AG08396 (cell line): ENCODE measurements around the gene ZNF532.

Experiments used
- DNase-seq: peaks from one replicate; pipeline ENCODE4 v3.0.0; 2012; ENCODE audit warnings: low spot score, mixed read lengths

The ZNF532 gene

GRCh38 chr18:58870621-58871020, 5.9 kb downstream of the ZNF532 start:
- no peak for DNase-seq

DNA sequence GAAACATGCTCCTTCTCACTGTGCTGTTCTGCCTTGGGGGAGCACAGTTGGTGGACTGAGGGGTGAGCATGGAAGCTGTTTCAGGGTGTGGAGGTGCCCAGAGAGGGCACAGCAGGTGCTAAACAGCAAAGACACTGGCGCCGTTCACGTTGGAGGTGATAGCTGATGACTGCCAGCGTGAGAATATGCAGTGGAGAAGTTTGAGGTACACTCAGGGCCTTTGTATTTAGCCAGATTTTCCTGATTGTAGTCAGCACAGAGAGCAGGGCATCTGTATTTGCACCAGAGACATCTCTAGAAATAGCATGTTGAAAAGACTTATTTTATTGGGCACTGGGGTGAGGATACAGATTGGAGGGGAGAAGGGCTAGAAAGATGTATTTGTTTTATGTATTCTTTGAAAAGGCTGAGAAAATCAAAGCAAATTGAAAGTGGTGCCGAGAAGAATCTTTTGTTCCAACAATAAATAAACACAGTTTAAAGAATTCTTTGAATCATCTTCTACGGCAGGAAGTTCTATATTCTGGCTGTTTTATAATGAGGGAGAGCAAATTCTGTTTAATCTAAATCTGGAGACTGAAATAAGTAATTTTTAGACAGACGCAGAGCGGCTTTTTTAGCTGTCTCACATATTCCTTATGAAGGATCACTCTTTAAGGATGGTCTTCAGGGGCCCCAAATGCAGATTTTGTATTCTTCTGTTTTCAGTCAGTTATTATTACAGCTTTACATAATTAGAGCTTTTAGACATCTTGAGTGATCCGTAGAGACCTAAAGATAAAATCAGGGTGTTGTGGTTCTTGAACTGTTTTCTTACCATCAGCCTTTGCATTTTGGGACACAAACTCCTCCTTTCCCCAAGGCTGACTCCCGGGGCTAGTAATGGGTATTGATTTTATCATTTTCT, 7.1 kb downstream of the ZNF532 start:
- DNase-seq, result no peak

DNA sequence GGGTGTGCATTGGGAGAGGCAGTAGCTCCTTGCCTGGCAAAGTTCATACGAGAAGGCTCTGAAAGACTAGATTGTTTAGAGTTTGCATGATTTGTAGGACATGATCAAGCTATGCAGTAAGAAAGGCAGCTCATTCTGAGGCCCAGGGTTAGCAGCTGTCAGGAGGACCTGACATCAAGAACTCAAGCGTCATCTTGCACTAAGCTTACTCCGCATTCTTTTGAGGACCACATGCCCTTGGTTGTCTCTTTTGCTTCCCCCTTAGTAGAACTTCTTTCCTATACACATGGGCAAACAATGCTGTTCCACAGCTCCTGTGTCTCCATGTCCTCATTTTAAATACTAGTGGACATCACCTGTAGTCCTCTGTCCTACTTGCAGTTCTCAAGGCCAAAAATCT, 14.0 kb downstream of the ZNF532 start:
- no peak for DNase-seq

GRCh38 chr18:58881477-58881876, 16.8 kb downstream of the ZNF532 start:
- no peak for DNase-seq

DNA sequence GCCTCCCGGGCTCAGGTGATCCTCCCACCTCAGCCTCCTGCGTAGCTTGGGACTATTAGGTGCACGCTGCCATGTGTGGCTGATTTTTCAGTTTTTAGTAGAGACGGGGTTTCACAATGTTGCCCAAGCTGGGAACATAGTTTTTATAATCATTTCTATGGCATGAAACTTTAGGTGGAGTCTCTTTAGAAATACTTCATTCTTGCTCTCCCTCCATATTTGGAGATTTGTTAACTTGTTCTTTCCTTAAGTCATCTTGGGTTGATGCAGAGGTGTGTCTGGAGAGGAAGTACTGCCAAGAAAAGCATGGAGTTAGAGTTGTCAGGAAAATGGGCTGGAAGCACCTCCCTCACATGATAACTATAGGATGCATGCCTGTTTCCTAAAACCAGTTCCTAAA, 17.4 kb downstream of the ZNF532 start:
- no peak for DNase-seq

DNA sequence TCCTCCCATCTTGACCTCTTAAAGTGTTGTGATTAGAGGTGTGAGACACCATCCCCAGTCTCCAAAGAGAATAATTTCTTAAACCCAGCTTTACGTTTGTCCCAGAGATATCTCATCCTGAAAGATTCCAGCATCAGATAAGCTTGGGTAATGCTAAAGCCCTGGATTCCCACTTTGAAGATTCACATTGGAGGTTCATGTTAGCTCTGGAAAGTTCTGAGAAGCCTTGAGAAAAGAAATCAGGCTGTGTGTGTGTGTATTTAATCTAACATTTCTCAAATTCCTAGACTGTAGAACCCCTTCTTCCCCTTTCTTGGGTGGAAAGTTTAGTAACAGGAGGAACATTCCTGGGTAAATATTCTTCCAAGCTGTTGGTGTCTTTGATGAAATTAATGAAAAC, 18.0 kb downstream of the ZNF532 start:
- no peak for DNase-seq

GRCh38 chr18:58884680-58885079, 20.0 kb downstream of the ZNF532 start:
- DNase-seq, result no peak

DNA sequence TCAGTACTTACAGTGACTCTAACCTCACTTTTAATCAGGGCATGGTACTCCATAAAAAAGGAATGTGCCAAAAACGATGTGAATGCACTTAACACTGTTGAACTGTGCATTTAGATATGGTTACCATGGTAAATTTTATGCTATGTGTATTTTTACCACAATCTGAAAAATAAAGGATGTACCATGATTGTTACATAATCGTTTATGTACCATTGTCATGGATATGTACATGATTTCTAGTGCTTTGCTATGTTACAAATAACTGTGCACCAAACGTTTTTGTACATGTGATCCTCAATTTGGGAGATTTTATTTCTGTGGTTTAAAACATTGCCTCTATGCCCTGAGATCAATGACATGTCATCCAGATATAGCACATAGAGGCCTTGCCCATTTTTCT, 21.8 kb downstream of the ZNF532 start:
- no peak for DNase-seq

DNA sequence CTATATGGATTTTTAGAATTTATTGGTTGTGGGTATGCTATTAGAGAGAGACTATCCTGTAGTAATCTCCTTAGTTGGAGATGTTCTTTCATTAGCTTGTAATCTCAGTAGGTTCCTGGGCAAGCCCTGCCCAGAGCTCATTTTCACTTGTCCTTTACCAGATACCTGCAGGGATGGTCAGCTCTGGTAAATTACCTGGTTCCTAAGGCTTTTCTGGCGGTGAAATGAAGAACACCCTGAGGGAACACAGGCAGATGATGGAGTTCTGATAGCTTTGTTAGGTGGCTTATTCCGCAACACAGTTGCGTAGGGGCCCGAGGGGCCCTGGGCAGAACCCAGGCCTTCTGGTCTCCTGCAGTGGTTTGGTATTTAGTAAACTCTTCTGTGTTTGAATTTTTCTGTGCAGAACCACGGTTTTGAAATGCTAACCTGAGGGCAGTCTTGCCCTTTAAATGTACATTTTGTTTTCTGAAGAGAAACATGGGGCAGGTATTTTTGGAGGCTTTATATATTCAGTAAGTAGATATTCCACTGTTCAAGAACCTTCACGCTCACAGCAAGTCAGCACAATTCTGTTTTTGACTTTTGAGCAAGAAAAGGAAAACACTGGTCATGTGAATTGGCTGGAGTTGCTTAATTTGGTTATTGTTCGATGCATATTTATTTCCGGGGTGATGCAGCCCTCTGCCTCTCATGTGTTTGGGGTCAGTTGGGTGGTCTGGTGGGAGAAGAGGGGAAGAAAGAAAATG, 22.4 kb downstream of the ZNF532 start:
- no peak for DNase-seq

- DNase-seq, result no peak
Measured at GRCh38 chr18:58887613-58887963, 22.9 kb downstream of the ZNF532 start.

DNA sequence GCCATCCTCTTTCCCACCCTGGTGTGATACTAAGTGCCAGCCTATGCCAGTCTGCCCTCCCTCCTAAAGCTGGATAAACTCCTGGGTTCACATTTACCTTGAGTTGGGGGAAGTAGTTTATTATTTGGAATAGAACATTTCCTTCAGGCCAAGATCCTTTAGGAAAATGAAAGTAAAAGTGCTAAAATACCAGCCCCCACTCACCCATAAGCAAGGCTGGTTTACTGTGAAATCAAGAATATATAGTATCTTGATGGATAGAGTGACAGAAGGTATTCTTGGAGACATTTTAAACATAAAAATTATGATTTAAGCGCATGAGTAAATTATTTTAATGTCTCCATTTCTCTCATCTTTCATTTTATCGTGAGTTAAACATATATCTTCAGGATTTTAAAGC, 27.1 kb downstream of the ZNF532 start:
- DNase-seq, result no peak

GRCh38 chr18:58892488-58892887, 27.8 kb downstream of the ZNF532 start:
- DNase-seq, result no peak

DNA sequence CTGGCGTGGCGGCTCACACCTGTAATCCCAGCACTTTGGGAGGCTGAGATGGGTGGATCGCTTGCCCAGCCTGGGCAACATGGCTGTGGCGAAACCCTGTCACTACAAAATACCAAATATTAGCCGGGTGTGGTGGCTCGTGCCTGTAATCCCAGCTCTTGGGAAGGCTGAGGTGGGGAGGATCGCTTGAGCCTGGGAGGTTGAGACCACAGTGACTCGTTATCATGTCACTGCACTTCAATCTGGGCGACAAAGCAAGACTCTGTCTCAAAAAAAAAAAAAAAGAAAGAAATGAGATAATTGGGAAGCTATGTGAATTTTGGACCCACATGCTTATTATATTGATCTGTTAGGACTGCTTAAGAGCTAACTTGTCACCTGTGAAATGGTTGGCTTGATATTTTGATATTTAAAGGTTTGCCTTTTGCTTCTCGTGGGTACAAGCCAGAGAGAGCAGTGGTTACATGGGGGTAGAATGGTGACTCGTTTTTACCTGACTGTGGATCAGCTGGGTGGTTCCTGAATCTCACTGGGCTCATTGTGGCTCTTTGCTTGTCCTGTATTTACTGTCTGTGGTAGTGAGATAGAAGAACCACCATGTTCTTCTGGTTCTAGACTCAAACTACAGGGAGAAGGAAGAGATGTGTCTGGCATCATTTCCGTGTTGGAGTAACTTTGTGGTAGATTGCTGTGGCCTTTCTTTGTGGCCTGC, 28.9 kb downstream of the ZNF532 start:
- no peak for DNase-seq

DNA sequence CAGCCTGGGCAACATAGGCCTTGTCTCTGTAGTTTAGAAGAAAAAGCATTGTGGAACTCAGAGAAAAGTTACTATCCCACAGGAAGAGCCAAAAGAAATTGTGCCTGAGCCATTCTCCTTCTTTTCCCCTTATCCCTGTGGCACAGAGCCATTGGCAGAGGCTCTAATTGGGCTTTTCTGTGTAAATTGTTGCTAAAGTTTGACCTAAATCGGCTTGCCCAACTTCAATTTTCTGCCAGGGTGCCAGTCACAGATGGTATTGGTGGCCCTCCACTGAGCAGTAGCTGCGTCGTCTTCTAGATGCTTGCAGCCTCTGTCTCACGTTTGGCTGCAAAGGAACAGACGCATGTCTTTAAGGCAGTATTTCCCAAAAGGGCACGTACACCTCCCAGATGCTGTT, 30.3 kb downstream of the ZNF532 start:
- DNase-seq, result no peak

DNA sequence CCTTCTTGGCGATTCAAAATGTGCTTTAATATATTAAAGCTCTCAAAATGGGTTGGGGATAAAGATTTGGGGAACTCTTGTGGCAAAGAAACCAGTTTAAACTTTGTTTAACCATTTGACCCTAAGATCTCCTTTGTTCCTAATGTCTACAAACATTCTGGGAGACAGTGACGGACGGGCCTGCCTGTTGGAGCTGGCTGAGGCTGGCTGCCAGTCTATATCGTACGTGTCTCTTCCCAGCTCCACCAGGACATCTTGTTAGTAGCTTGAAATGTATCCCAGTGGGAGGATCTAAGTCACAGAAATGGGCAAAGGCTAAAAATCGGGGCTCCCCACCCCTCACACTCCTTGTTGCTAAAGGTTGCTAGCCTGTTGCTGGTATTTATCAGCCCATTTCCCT, 30.7 kb downstream of the ZNF532 start:
- DNase-seq, result no peak

- no peak for DNase-seq
Measured at GRCh38 chr18:58896268-58896667, 31.6 kb downstream of the ZNF532 start.

- no peak for DNase-seq
Measured at GRCh38 chr18:58896734-58897508, 32.2 kb downstream of the ZNF532 start.

GRCh38 chr18:58898010-58898799, 33.5 kb downstream of the ZNF532 start:
- DNase-seq, result no peak

GRCh38 chr18:58900015-58900649, 35.5 kb downstream of the ZNF532 start:
- no peak for DNase-seq

DNA sequence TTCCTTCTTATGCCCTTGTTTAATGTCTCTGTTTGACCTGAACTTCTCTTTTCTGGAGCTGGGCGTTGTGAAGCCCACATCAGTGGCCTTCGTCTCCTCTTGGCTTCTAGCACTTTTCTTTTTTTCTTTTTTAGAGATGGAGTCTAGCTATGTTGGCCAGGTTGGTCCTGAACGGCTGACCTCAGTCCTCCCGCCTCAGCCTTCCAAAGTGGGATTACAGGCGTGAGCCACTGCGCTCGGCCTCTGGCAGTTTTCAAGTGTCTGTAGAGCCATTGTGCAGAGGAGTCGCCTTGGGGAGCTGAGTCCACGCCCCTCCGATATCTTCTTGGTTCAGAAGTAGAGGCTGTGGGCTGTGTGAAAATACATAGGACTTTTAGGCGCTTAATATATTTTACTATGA, 36.5 kb downstream of the ZNF532 start:
- DNase-seq, result no peak

DNA sequence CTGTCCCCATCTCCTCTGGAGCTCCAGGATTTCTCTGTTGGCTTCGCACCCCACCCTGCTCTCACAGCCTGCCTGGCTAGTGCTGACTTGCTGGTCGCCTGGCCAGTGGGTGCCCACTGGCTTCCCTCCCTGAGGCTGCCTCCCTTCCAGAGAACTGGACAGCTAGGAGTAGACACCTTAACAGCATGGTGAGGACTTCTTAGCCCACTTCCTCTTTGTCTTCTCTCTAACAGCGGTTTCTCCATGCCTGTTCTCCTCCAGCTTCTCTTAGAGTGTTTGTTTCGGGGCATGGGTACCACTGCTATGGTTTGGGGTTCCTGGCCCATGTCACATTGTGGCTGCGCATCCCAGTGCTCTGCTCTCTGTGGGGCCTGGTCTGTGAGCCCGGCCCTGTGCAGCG, 37.1 kb downstream of the ZNF532 start:
- no peak for DNase-seq
